CD4-positive, alpha-beta T cell treated with Interferon gamma for 1 hour (primary cell): ENCODE measurements around the gene HUWE1.
"Not testable (repeated sequence)": the region's sequence is repeated elsewhere in the genome, so short reads cannot be mapped to it uniquely, and the experiment has no call there.

Experiments used
- DNase-seq: peaks from one replicate; pipeline ENCODE4 v3.0.0-alpha.2; 2020

The HUWE1 gene

DNA sequence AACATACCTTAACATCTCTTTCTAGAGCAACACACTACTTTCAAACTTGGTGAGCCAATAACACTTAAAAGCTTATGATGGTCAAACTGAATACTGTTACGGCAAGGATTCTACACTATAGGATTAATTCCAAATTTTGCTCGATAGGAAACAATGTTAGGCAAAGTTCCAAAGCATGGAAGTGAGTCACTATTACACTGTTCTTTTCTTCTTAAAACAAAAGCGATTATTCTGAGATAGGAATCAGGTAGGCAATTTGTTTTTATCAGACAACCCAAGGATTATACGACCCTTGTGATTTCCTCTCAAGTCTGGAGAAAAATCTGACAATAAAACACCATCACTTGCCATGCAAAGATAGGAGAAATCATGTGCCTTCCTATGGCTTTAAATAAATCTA is 81.5 kb downstream of the HUWE1 start:
- no peak for DNase-seq

DNA sequence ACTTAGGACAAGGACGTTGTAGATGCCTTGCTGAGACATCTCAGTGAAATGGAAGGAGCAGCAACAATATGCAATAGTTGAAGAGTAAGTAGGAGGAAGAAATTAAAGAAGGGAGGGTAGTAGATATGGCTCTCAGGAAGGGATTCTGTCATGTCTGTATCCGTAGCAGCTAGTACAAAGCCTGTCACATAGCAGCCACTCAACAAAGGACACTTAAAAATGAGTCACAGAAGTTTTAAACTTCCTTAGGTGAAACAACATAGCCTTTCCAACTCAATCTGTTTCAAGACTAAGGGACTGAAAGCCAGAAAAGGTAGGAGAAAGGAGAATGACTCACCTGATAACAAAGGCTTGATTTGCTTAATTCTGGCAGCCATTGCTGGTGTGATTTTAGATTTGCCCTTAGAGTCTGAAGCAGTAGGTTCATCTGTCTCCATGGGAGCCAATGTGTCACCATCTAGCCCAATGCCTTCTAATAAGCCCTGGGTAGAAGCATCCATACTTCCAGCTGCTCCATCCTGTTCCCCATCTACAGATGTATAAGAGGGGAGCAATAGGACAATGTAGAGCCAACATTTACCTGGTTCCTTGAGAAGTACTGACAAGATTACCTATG is 86.6 kb downstream of the HUWE1 start:
- DNase-seq: no peak

DNA sequence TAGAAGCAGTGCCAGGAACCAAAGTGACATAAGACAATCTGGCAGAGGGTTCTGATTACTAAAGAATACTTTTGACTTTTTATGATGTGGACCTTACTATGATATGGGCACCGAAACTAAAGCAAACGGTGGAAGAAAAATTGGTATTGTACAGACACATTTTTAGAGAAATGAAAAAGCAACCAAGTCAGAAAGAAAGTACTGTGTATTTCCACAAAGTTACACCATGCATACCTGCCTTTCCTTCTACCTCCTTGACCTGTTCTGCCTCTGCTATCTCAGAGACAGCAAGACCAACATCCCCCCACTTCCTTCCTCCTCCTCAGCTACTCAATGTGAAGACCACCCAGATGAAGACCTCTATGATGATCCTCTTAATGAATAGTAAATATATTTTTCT is 88.3 kb downstream of the HUWE1 start:
- DNase-seq: no peak

DNA sequence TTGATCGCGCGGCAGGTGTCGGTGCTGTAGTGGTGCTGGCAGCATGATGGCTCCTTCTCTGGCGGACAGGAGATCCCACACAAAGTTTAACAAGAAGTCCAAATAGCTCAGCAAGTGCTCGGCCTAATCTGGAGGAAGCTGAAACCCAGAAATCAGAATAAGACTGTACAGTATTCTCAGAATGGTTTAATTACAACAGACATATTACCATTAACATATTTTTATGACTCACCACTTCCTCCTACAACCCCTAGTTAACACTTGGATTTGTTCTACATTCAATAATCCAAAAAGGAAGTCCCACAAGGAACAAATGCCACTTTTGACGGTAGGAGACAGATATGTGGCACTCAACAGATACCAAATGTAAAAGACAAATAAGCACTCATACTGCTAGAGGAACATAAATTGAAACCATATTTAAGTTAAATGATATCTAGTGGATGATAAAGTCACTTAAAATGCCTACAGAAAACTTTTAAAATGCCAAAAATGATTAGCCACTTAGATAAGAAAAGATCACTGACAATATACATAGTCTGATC is 91.2 kb downstream of the HUWE1 start:
- no peak for DNase-seq

DNA sequence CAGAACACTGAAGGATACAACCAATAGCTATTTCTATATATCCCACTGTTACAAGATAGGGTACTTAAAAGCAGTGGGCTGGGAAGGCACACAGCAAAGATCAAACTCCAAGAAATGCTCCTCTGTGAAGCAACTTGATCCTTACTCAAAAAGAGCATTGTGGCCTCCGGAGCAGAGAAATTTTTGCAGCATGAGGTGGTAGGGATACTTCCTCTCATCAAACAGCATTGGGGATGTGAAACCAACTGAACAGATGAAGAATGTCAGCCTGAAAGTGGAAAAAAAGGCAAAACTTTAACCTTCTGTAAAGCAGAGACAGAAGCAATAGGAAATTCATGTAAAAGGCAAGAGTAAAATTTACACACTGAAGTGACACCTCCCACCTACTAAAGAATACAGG is 92.2 kb downstream of the HUWE1 start:
- DNase-seq: no peak

DNA sequence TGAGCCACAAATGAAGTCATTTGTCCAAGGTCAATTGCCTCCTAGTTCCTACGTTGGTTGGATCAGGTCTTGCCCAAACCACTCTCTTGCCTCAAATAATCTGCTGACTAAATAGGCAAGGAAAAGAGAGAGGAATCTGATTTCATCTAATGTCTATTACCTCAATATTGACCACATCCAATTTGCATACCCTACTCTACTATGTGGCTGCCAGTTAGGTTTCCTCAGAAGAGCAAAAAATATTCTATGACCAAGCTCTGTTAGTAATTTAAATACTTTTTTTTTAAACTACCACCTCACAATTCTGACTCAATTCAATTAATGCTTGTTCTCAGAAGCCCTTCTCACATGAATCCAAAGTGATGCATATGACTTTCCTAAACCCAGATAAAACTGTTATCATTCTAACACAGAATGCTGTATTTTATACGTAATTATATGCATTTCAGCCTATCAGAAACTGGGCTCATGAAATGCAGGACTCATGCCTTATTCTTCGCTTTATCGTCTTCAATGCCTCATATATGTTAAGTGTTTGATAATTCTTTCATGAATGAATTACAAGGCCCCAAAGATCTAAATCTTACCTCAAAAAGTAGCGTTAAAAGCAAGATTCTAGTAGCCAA is 98.6 kb downstream of the HUWE1 start:
- no peak for DNase-seq

DNA sequence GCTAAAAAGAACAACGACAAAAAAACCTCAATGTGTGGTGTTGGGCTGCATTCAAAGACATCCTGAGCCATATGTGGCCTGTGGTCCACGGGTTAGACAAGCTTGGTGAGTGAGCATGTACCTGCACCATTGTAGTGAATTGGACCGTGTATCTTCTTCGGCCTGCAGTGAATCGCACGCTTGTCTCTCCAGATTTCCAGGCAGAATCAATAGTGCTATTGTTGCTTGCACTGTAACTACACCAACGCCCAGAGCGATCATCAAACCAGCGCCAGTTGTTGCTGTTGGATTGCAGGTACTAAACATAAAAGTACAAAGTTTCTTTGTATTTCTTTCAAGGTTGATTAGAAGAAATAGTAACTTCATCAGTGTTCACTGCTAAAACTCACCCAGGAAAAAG is 101.6 kb downstream of the HUWE1 start:
- DNase-seq: no peak

DNA sequence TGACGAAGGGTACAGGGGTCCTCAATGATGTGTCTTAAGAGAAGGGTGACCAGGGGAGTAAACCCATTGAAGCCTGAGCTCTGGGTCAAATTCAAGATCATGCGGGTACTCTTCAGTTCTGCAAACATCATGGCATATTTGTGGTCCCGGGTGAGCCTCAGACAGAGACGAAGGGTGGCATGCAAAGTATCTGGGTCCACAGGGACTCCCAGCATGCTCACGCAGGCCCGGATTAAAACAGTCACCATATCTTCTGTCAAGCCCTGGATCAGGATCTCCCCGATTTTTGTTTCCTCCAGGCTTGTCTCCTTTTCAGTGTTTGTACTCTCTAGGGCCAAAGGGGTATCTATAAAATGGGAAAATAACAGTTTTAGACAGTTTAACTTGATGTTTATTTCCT is 102.9 kb downstream of the HUWE1 start:
- DNase-seq: no peak

DNA sequence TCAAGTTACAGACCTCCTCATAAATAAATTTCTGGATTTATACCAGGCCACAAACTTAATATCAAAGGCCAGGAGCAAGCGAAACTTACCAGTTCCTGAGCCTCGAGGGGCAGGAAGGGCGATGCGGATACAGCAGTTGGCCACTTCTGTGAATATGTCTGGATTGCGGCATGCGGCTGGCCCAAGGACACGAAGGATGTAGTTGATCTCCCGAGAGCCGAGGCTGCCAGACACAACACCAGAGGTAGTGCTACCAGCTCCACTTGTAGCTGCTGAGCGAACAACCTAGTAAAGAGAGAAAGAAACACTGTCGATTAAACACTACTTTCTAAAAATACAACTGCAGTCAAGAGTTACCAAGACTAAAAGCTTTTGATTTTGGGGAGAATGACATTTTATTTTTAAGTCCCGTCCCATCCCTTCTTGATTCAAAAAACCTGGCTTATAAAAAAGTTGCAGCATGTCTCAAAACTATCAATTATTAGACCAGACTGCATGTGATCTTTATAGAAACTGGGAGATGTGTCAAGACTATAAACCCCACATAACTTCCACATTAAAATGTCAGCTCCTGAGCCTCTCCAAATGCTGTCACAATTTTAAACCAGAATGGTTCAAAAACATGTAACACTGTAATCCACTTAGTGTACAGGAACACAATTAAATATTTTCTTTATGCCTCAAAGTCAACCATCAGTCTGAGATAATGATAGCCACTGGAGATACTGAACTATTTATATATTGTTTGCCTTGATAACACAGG is 105.6 kb downstream of the HUWE1 start:
- no peak for DNase-seq

DNA sequence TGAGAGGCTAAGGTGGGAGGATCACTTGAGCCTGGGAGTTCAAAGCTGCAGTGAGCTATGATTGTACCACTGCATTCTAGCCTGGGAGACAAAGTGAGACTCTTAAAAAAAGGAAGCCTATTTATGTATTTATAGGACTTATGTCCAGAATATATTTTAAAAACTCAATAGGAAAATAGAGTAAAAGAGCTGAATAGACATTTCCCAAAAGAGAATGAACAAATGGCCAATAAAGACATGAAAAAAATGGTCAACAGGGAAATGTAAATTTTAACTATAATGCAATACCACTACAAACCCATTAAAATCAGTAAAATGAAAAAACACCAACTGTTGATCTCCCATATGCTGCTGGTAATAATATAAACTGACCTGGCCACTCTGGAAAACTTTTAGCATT is 115.0 kb downstream of the HUWE1 start:
- no peak for DNase-seq

DNA sequence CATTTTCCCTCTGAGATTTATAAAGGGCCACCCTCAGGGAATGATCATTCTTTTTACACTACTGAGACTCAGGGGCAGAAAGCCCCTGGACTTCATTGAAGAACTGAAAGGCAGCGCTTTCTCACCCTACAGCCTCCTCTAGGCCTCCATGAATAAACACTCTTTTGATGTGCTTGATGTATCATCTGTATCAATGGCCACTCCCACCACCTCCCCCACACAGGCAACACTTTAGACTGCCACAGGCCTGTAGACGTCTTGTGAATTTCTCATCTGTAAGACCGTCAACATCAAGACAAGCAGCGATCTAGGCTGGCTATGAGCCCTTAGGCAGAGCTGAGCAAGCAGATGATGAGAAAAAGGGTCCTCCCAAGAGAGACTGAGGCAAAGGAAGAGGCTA is 123.2 kb downstream of the HUWE1 start:
- no peak for DNase-seq

DNA sequence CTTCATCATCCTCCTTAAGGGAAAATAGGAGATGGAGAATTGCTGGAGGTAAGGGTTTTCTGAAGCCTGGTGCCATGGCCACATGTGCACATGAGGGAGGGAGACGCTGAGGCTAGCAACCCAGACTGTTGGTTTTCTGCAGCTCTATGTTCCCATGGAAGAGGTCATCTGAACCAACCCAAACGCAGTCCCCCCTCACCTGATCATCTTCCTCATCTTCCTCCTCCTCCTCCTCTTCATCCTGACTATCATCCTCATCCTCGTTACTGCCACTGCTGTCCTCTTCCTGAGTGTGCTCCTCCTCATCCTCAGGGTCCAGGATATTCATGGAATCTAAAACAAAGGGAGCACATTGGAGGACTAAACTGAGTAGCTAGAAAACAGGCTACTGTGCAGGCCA is 124.6 kb downstream of the HUWE1 start:
- no peak for DNase-seq

DNA sequence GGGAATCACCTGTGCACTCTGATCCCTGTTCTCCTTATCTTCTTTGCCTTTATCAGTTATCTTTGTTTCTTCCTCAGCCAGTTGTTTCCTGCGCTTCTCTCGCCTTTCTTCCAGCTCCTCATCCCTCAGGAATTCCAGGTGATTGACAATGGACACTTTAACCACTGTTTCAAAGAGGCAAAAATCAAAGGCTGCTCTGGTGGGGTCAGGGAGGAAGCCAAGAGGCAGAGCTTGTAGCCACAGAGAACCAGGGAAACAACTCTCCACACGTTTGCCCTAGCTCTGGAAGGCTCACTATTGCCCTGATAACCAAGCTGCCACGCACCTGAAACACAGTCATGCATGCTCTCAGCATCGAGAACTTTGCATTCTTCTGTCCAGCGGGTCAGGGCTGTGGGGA is 127.9 kb downstream of the HUWE1 start:
- DNase-seq: no peak

DNA sequence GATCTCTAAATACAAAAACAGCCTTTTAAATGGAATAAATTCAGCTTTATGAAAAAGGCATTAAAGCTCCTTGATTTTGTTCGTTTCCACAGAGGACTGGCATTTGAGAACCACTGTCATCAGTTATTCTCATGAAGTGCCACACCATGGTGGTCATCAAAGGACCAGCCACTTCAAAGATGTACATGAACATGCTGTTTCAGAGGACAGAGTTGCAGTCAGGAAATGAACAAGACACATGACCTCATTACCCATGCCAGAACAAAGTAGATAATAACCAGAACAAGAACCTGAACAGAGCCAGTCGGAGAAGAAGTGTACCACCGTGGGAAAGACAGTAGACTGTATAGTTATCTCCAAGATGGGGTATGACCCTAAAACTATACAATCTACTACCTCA is 129.7 kb downstream of the HUWE1 start:
- DNase-seq: no peak

DNA sequence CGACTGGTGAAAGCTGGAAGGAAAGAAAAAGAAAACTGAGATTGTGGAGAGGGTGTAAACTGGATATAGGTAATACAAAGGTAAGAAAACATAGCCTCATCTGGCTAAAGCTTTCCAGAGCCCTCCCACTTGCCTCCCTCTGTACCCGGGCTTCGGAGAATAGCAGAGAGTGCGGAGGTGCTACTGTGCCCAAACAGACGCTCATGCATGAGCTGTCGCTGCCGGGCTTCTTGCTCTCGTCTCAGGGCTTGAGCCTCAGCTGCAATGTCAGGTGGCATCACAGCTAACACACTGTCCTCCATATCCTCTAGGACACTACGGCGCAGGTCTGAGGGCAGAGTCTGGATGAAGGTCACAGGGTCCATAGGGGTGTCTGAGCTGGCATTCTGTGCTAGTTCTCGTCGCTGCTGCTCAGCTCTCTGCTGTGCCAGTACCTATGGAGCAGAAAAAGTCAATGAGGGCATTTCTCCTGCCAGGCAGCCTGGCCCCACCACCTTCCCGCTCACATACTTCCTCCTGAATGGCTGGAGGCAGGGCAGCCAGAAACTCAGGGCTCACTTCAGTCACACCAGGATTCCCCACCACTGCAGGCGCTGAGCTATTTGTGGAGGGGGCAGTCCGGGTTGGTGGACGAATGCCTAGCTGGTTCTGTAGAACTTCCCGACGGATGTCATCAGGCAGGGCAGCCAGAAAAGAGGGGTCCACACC is 135.6 kb downstream of the HUWE1 start:
- DNase-seq: no peak

DNA sequence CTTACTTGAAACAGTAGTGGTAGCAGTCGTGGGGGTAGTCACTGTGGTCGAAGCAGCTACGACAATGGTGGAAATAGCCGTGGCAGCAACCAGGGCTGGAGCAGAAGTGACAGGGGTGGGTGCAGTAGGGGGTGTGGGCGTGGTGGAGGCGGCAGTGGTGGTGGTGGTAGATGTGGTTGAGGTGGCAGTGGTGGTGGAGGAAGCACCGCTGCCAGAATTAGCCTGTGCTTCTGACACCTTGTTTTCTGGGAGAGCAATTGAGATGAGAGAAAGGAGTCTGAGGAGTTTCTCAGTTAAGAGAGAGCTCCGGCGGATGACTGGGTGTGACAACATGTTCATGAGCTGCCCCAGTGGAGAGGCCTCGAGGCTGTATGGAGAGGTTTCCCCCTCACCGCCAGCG is 138.9 kb downstream of the HUWE1 start:
- DNase-seq: peak; percentile 2

DNA sequence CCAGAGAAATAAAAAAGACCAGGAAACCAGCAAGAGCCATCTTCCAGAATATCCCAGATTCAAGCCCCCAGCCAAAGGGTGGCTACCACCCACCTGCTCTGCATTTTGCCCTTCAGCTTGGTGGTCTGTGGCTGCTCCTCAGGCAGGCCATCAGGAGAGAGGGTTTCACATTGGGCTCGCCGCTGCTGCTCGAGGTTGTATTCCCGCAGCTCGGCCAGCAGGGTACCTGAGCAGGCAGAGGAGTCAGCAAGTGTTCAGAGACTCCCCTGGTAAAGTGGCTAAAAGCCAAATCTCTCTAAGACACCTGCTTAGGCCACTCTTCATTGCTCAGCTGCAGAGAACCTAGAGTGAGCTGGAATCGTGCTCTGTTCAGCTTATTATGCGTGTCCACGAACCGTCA is 141.6 kb downstream of the HUWE1 start:
- no peak for DNase-seq

DNA sequence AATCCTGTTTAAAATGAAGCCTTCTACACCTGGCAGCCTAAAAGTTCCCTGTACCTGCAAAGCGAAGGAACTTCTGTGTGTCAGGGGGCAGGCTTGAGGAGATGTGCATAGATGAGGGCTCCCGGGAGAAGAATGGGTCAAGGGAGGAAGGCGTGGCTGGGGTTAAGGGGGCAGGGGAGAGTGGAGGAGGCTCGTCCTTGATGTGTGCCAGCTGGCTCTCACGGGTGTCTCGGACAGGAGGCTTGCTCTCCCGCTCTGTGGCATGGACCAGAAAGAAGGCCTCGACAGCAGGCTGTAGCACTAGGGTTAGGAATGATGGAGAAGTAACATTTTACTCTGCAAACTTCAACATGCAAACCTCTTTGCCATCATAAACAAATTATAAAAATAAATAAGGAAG is 147.7 kb downstream of the HUWE1 start:
- DNase-seq: no peak

DNA sequence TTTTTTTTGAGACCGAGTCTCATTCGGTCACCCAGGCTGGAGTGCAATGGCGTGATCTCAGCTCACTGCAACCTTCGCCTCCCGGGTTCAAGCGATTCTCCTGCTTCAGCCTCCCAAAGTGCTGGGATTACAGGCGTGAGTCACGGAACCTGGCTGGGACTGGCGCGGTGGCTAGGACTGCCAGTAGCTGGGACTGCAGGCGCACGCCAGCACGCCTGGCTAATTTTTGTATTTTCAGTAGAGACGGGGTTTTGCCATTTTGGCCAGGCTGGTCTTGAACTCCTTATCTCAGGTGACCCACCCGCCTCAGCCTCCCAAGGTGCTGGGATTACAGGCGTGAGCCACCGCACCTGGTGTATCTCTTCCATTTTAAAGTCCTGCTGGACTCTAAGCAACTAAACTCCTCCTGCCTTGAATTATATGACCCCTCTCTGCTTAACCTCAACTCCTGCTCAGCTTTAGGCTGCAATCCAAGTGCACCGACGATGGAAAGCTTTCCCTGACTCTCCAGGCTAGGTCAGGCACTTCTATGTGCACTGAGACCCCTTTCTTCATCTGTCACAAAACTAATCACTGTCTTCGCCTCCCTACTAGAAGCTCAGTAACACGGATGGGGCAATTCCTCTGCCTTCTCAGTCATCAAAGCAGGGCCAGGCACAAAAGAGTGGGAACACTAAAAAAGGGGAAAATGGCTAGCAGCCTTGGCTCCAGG is 155.1 kb downstream of the HUWE1 start:
- DNase-seq: not testable (repeated sequence)

DNA sequence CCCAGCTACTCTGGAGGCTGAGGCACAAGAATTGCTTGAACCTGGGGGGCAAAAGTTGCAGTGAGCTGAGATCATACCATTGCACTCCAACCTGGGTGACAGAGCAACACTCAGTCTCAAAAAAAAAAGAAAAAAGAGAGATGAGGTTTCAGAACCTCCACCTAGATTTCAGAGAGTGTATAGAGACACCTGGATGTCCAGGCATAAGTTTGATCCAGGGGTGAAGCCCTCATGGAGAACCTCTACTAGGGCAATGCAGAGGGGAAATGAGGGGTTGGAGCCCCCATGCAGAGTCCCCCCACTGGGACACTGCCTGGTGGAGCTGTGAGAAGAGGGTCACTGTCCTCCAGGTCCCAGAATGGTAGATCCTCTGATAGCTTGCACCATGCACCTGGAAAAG is 159.5 kb downstream of the HUWE1 start:
- no peak for DNase-seq

DNA sequence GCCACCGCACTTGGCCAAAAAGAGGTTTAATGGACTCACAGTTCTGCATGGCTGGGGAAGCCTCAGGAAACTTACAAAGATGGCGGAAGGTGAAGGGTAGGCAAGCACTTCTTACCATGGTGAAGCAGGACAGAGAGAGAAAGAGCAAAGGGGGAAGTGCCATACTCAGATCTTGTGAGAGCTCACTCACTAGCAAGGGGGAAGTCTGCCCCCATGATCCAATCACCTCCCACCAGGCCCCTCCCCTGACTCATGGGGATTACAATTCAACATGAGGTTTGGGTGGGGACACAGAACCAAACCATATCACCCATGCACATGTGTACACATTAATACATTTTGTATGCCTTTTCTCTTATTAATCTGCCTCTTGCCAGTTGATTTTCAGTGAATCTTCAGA is 175.2 kb downstream of the HUWE1 start:
- DNase-seq: no peak

DNA sequence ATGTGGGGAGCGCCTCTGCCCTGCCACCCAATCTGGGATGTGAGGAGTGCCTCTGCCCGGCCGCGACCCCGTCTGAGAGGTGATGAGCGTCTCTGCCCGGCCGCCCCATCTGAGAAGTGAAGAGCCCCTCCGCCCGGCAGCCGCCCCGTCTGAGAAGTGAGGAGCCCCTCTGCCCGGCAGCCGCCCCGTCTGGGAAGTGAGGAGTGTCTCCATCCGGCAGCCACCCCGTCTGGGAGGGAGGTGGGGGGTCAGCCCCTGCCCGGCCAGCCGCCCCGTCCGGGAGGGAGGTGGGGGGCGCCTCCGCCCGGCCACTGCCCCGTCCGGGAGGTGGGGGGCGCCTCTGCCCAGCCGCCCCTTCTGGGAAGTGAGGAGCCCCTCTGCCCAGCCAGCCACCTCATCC is 182.5 kb downstream of the HUWE1 start:
- DNase-seq: not testable (repeated sequence)

DNA sequence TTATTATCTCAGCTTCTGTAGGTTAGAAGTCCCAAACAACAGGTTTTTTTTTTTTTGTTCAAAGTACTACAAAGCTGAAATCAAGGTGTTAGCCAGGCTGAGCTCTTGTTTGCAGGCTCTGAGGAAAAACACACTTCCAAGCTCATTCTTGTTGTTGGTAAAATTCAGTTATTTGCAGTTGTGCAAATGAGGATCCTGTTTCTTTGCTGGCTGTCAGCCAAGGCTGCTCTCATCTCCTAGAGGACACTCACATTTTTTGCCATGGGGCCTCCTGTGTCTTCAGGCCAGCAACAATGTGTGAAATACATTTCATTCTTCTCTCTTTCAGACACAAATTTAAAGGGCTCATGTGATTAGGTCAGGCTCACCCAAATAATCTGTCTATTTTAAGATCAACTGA is 192.1 kb downstream of the HUWE1 start:
- DNase-seq: no peak
